Lung microvascular endothelial cell (primary cell): Measurements from ENCODE around the gene SMIM21. TPM values are rescaled to one million over a fixed set of nuclear protein-coding genes. Genes with fewer than 3 reads are reported as not detected.
A peak's percentile ranks its signal among the peaks of the same experiment; 100 is the strongest.

Source experiments
- DNase-seq, 2 donors: peaks; one replicate each; pipeline versions ENCODE4 v3.0.0 to v3.0.0-alpha.2; 2010; ENCODE audit warnings: low read depth in 2 of 2
- total RNA-seq: library from RNA; depleted of rRNA; stranded (reverse); fragments of >200 nt; gene quantifications from 2 replicates; pipeline ENCODE4 v1.2.1, GENCODE V29; 2014

SMIM21 gene
- not detected in 2 replicates for total RNA-seq

DNA sequence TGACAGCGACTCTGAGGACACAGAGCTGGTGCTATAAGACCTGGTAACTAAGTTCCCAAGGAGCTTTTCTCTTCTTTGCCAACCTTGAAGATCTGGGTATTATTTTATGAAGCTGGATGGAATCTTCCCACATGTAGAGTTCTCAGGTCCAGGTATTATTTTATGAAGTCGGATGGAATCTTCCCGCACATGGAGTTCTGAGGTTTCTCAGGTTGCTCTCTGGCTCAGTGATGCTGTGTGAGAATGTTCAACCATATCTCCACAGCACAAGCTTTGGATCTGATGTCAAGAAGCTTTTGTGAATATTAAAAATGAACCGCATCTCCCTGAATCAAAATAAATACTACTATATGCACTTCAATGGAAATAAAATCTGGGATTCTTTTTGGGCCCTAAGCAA lies at the start of gene SMIM21:
SMIM21 (minus strand) TSS at position 101 of the 400 bp plus-strand sequence. CDS start 140 bp downstream, outside the sequence.
- DNase-seq, result no peak

DNA sequence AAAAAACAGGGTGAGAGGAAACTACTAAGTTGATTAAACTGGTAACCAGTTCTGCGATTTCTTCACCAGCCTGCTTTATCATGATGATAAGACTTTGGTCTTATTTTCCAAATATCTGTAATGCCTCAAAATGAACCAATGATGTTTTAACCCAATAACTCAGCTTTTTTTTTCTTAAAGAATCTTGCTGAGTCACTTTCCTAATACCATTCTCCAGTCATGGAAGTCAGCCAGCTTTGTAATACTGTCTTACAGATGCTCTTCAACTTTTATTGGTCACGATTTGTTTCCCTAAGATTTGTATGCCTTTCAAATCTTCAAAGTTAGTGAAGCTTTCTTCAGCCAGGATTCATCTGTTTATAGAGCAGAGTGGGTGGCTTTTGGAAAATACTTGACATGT lies 47.7 kb upstream of the SMIM21 start:
- DNase-seq, result peak in 1 of 2 donors; percentile 80

DNA sequence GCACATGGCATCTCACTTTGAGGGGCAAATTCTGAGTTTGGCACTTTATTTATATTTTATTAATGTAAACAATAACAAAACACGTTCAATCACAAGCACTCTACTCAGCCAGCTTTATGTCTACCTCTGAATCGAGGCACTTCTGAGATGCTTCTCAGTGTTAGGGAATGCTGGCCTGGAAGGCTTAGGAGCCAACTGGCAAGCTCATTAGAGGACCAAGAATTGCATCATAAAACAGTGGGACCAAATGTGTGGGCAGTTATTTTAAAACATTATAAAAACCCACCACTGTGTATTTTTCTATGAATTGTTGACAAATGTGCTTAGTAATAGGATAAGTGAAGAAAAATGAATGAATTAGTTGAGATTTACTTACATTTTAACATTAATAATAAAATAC lies 46.8 kb upstream of the SMIM21 start:
- no peak for DNase-seq

DNA sequence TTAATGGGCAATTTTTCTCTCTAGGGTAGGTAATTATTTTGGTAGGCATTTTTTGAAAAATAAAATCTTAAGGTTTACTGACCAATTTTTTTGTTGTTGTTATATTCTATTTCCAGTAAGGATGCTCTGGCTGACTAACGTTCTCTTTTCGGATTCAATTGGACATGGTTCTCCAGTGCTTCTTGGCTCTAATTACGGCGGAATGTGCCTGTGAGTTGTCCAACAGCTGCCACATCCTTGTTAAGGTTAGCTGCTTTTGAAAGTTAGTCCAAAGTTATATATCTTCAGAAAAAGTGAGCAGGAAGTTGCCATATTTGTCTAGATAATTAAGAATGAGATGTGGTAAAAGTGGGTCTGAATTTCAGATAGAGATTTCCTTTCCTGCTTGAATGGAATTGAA lies 45.8 kb upstream of the SMIM21 start:
- DNase-seq, result no peak

DNA sequence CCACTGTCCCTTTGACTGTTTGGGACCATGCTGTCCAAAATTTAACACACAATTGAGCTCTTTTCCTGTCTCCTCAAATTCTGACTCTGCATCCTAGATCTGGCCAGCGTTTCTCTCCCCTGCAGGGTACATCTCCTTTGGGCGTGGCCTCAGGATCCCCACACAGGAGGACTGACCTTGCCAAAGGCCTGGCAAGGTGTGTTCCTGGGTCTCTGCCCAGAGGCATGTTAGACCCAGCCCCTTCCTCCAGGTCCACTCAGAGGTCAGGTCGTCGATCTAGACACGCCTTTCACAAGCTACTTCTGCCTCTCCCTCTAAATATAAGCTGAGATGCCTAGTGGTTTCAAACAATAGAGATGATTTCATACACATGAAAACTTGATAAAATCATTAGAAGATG lies 45.4 kb upstream of the SMIM21 start:
- DNase-seq, result no peak

DNA sequence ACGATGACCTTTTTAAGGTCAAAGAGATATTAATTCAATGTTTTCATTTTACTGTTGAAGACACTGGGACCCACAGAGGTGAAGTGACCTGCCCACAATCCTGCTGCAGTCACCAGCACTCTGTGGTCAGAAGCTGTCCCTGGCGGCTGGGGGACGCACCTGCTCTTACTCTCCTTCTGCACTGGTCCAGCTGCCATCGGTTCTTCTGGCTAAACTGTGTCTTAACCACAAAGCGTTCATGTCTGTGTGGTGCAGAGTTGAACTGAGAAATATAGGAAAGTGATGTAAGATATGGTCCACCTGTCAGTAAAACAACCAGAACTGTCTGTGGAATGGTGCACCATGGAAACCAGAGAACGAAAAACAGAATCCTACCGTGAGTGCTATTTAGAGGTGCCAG lies 44.9 kb upstream of the SMIM21 start:
- DNase-seq, result no peak

DNA sequence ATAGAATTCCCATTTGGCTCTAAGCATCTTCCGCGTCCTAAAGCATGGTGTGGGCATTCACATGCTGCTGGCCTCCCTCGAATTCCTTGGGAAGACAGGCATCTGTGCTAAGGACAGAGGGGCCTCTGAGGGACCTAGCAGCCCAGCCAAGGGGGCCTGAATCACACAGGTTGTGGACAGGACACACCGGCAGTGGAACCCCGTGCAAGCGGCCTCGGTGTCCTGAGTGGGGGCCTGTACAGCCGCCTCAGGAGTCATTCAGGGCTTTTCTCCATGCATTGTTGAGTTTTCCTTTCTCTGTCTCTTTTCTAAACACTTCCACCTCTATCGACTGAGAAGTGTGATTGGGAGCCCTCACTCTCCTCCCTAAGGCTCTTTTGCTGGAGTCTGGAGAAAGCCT lies 44.3 kb upstream of the SMIM21 start:
- DNase-seq, result no peak

DNA sequence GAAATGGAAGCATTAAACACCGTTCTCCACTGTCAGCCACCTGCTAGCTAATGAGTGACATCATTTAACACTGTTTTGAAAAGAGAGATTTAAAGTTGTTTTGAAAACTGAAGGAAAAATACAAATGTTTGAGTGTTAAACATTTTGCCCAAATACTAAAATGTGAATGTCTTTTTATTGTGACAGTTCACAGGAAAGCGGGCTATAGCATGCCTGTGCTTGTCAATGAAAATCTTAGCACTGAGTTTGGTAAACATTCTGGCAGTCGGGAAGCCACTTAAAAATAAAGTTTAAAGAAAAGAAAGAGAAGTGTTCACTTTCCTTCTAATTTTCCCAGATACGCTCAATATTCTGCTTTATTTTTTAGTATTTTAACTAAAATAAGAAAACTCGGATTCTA lies 40.3 kb upstream of the SMIM21 start:
- no peak for DNase-seq

DNA sequence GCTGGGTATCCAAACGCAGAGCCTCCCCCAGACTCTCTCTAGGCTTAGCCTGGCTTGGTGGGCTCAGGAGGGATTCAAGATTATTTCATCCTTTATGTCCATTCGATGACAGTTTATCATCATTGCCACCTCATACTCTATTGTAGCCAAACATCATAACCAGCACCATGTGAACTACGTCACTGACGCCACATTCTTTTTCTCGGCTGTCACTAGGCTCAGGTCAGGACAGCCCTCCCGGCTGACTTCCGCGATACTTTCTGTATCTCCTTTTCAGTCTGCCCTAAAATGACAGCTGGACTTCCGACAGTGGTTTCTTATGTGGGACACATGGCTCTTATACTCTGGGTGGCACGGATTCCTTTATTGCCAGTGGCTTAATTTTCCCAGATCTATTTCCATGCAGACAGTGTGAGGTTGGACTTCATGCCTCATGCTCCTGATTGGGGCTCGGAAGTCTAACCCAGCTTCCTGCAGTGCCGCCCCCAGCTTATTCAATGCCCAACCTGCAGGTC lies 39.8 kb upstream of the SMIM21 start:
- DNase-seq, result no peak

DNA sequence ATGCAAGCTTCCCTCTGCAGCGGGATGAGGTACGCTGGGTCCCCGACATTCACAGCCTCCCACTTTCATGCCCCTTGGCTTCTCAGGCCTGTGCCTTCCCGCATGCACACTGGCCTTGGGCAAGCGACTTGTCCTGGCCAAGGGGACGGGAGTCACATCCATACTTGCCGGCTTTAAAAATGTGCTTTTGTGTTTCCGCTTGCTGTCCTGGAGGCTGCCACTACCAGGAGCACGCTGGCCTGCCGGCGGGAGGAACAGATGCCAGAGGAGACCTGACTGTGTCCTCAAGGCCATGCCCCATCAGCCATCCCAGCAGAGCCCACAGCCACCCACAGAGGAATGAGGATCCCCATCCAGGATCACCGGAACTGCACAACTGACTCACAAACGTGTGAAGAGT lies 36.9 kb upstream of the SMIM21 start:
- no peak for DNase-seq

DNA sequence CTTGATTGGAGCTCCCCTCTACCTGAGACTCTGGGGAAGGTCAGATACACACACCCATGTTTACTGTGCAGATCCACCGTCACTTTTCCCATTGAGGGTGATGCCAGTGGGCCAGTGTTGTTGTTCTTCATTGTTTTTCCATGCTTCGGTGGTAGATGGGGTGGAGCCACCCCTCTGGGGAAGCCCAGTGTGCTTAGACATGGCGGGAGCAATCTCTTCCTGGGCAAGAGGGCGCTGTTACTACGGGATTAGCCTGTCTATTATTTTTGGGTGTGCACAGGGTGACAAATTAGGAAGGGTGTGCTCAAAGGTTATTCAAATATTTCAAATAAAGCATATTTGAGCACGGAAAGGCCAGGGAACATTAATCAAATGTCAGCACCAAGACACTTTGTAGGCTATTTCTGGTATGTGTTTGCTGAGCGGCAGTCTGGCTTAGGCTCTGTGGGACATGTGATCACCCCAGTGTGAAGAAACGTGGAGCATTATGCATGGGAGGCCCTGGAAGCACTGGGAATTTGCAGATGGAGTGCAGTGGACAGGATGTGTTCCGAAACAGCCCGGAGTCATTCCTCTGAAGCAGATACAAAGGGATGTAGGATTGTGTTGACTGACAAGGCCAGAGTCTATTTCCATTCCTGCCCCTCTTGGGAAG lies 34.8 kb upstream of the SMIM21 start:
- DNase-seq, result no peak

DNA sequence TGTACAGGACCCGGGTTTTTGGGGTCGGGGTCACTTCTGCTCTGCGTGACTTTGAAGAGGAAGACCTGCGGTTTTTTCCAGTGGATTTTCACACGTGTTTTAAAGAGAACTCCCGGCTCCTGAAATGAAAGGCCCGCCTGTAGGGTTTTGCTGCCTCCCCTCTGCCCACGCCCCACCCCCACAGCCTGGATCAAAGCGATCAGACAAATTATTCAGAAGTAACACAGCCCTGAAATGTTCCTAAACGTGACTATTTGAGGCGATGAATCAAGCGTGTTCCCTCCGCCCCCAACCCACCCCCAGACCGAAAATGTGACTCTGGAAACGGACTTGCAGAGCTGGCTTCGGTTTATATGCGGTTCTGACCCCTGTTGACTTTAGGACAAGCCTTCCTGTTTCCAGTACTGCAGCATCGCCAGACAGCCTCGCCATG lies 28.7 kb upstream of the SMIM21 start:
- peak in 1 of 2 donors; percentile 4 for DNase-seq

DNA sequence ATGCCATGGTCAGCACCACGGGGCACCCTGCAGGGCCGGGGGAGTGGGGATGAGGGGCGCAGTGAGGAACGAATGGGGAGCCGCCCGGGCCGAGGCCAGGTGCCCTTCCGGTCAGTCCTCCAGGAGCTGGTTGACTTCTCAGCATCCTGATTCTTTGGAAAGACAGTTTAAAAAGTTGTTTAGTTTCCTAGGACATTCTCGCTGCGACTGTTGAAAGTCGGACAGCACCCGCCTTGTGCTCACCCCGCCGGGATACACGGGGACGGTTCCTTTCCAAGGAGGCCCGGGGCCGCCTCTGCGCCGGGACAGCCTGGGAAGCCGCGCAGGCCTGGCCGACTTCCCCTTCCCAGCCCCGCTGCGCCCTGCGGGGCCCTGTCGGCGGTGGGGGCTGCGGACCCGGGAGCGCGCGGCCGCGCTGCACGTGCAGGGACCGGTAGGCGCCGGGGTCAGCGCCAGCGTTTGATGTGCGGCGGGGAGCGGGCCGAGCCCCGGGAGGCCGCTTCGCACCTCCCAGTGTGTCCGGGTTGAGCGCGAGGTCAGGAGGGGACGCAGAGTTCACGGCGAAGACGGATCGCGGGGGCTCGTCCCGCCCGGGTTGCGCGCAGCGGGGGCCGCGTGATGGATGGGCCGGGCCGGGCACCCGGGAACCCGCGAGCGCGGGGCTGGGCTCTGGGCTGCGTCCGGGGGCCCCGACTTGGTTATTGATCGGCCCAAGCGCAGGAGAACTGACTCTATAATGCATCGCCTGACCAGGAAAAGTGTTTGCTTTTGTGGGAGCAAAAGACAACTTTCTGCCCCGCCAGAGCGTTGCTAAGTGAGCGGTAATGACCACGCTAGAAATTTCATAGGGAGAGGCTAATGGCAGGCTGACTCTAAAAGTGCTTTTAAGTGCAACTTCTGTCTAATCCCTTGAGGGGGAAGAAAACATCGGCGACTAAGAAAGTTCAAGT lies 28.0 kb upstream of the SMIM21 start:
- peak; percentile 5 to 18 for DNase-seq

DNA sequence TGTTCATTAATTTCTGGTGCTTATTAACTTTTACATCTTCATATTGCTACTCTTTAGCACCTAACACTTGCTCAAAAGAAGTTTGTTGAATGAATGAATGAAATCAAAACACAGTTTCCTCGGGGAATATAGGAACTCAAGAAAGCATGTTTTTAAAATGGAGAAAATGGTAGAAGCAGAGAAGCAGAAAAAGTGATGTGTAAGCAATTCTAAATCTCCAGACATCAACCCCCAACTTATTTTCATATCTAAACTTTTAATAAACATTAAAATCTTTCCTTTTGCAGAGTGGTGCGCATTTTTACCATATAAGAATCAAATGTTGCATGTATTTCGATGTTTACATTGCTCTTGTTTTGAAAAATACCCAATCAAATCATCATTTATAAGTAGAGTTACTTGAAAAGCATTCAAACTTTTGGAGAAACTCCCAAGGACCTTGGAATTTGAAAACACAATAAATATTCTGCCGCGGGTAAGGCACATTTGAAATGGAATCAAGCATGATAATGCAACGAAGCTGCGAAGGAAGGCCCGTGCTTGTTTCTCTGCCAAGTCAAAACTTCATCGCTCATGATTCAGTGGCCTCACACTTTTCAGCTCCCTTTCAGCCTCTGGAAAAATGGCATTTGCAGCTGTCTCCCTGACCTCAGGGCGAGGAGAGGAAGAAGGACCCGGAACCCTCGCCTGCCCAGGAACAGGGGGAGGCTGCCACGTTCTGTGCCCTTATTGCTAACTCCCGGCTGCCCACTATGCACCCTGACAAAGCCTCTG lies 26.7 kb upstream of the SMIM21 start:
- DNase-seq, result no peak

DNA sequence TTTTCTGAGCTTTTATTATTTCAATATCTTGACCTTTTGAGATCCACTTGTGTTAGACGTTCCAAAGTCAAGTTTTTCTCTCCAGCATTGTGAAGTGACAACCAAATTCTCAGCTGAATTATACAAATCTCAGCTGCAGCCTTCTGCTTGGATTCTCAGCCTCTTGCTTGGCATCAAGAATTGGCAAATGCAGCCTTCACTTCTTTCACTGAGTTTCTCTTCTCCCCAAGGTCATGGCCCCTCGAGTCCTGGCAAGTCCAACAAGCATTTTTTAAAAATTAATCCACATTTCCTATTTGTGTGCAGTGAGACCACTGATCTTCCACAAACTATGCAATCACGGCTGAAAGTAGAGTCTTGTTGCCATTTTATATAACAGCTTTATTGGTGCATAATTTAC lies 23.4 kb upstream of the SMIM21 start:
- no peak for DNase-seq

DNA sequence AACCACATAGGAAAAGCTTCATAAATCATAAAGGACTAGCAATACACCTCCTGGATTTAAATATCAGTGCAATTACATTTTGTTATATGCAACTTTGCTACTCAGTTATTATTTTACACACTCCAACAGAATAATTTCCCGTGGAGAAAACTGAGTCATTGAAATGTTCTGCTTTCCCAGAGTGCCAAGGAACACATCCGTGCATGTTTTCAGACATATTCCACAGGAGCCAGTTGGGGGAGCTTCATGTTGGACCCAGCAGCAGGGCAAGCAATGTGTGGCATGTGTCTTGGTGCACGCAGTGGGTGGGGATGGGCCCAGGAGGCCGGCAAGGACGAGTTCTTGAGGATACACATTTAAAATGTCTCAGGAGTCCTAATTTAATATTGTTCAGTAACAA lies 14.4 kb upstream of the SMIM21 start:
- no peak for DNase-seq

DNA sequence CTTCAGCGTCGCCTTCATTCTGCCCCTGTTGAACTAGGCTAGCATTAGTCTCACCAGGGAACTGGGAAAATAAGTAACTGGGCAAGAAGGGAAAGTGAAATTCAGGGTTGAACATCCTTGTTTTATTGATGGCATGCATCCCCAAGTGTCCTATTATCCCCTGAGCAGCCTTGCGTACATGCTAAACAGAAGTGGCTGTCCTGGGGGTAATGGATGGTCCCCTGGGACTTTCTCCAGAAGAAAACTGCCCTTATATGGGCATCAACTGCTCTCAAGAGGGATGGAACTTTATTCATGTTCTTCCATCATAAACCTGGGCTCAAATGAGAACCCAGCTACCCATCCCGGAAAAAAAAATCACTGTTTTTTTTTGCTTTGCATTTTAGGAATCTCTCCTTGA lies 11.8 kb upstream of the SMIM21 start:
- no peak for DNase-seq

DNA sequence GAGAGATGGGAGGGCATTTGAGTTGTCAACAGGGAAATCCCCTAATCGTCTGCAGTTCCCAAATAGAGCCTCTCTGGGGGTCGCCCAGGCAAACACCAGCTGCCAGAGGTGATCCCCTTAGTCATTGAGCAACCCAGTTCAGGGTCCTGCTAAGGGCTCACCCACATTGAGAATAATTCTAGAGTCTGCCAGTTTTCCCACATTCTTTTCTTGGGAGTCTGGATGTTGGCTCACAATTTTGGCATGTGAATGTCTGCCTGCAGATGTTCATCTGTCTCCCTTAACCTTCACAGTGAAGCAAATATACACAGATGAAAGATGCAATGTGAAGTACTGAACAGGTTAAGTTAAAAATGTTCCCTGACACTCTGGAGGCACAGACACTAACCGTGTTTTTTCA lies 11.4 kb upstream of the SMIM21 start:
- no peak for DNase-seq

DNA sequence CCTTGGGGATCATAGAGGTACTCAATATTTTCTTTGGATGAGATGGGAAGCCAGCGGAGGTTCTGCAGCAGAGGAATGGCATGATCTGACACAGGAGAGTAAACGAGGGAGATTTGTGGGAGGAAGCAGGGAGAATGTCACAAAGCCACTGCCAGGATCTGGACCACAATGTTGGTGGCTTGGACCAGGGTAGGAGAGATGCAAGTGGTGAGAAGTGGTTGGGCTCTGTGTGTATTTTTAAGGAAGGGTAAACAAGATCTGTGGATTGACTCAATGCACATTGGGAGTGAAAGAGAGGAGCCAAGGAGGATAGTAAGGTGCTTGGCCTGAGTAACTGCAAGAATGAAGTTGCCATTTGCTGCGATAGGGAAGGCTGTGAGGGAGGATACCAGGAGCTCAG lies 10.5 kb upstream of the SMIM21 start:
- DNase-seq, result no peak

DNA sequence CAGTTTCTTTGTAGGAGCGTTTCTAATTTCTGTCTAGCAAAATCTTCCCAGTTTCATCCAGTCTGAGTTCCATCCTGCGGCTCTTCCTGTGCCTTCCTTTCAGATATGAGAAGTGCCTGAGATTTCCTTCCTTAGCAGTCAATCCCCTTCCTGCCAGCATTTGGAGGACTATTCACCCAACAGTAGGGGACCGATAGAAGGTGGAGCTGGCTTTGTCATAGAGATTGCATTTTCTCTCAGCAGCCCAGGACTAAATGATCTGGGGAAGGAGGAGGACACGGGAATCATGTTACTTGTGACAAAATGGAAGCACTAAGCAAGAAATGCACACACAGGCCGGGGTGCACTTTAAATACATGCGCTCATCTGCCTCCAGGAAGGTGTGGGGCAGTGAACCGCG lies 5.6 kb upstream of the SMIM21 start:
- DNase-seq, result no peak

DNA sequence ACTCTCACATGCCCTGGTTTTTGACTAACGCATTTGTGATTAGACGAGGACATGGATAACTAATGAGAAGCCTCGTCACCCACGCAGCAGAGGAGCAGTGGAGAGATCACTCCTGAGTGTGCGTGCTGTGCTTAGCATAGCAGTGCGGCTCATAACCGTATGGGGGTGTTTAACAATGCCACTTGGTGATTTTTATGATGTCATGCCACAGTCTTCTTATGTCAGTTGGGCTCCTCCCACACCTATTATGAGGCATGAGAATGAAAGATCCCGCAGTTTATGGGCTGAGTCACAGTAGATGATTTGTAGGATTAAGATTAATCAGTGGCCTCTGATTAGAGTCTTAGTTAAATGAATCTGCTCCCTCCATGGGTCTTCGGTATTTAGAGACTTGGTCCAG lies 2.5 kb upstream of the SMIM21 start:
- no peak for DNase-seq

DNA sequence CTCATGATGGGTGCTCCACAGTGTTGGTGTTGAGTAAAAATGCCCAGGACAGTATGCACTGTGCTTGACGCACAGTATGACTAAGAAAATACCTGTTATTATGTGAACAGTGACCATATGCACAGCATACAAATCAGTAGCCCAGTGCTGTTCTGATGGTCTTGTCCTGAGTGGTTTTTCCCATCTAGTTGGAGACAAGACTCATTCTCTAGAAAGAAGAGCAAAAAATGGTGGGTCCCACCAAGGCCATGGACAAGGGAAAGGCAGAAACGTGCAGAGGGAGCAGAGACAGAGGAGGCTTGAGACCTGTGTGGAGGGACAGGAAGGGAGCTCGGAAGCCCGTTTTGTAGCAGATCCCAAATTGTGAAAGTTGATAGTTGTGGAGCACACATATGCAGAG lies 987 bp upstream of the SMIM21 start:
- DNase-seq, result no peak
